ENCODE measurements around the gene CEP89. TPM values are rescaled to one million over a fixed set of nuclear protein-coding genes. Genes with fewer than 3 reads are reported as not detected.
"Not testable (repeated sequence)": the region's sequence is repeated elsewhere in the genome, so short reads cannot be mapped to it uniquely, and the experiment has no call there.

Gene CEP89
- 10 to 100 TPM in 6 of 7 donors, 1 to 10 TPM in 1; 7.0 to 16.0 (median 11.9) TPM for total RNA-seq
- polyA plus RNA-seq: 1 to 10 TPM; 5.9 to 9.0 (median 8.1) TPM
- long read RNA-seq, donor 1, full-length matches to known transcripts: 3 of 8 reads
- long read RNA-seq, donor 1, partial matches to known transcripts: 5 of 8 reads
- long read RNA-seq, donor 1, other reads (novel, unspliced or antisense): 0 of 8 reads
- long read RNA-seq, donor 2, partial matches to known transcripts: 0 of 3 reads
- long read RNA-seq, donor 2, other reads (novel, unspliced or antisense): 0 of 3 reads

DNA sequence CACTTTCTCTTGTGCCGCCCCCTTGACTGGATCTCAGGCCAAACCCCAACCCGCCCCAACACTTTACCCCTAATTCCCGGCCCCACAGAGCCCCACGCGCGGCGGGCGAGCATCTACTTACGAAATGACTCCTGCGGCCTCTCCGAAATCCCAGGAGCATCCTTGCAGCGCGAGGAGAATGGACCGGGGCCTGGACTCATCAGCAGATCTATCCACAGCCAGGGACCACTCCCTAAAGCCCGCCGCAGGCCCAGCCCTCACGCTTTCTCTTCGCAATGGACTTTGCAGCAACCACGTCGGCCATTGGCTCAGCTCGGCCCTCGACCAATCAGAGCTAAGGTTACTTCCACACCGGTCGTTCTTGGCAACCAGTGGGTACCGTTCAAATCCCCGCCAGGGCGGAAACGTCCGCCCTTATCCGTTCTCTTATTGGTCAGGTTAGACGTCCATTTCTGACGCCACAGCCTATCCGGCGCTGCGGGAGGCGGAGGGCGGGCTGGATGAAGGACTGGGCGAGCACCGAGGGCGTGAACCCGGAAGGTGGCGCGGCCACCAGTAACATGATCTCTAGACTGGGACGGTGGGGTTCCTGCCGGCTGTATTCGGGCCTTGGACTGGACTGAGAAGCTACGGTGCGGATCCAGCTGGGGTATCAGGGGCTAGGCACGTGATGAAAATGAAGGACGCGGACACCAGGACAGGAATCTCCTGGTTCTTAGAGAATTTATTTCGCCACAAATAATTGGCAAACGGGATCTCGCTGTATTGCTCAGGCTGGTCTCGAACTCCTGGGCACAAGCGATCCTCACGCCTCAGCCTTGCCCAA lies at the start of gene CEP89, which contains the start of gene FAAP24:
TSS of gene CEP89 (minus strand) at position 244 of the 826 bp plus-strand sequence. CDS start at position 160, 84 bp downstream.
TSS of gene FAAP24 (plus strand) at position 528 of the 826 bp plus-strand sequence. CDS start 955 bp downstream, outside the sequence.
- no peaks in the 10 kb centered on the region for H3K9me3 ChIP-seq
- peaks cover 5 to 39% (median 26%) of the 10 kb centered on the region in 6 donors for H3K4me1 ChIP-seq
- H3K4me3 ChIP-seq: peak within 1 kb of the TSS; percentile 63 to 97 (median 91)
- intact Hi-C loops (cut with DNase I; ENCODE audit: low total_unique reads): no loop called here
- no peaks in the 10 kb centered on the region for H3K27me3 ChIP-seq (replicated peaks in 1 of 7)
- WGBS, 5 donors: 0 to 2% (median 1%) methylated on average over 46 to 57 of the region's 57 CpGs
- TF ChIP-seq POLR2A (IDR thresholded peaks at IDR 0.05) (no peak), POLR2AphosphoS5 (IDR thresholded peaks at IDR 0.05) (peak; percentile 90 to 94 (median 91))
- TF ChIP-seq, protein P1, sequence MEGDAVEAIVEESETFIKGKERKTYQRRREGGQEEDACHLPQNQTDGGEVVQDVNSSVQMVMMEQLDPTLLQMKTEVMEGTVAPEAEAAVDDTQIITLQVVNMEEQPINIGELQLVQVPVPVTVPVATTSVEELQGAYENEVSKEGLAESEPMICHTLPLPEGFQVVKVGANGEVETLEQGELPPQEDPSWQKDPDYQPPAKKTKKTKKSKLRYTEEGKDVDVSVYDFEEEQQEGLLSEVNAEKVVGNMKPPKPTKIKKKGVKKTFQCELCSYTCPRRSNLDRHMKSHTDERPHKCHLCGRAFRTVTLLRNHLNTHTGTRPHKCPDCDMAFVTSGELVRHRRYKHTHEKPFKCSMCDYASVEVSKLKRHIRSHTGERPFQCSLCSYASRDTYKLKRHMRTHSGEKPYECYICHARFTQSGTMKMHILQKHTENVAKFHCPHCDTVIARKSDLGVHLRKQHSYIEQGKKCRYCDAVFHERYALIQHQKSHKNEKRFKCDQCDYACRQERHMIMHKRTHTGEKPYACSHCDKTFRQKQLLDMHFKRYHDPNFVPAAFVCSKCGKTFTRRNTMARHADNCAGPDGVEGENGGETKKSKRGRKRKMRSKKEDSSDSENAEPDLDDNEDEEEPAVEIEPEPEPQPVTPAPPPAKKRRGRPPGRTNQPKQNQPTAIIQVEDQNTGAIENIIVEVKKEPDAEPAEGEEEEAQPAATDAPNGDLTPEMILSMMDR (IDR thresholded peaks at IDR 0.05 in 8 of 11, conservative IDR thresholded peaks at IDR 0.05 in 3 of 11): peak in 4 of 11 experiments; percentile 17 to 53 (median 44)
- peak; percentile 98 for DNase-seq
- H3K36me3 ChIP-seq: peaks cover 0 to 18% (median 6%) of the 10 kb centered on the region in 6 donors
- peak within 1 kb of the TSS; percentile 64 to 92 (median 86) for H3K27ac ChIP-seq

DNA sequence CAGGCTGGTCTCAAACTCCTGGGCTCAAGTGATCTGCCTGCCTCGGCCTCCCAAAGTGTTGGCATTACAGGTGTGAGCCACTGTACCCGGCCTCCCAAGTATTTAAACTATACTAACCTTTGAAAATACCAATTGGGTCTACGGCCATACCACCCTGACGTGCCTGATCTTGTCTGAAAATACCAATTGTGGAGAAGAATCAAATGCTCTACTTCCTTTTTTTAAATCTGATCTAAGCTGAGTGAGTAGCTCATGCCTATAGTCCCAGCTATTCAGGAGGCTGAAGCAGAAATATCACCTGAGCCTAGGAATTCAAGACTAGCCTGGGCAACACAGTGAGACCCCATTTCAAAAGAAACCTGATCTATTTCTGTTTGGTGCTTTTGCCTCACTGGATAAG lies 39.1 kb upstream of the CEP89 start:
- H3K27ac ChIP-seq; DNase-seq; intact Hi-C loops (cut with DNase I; ENCODE audit: low total_unique reads); H3K36me3 ChIP-seq; H3K4me1 ChIP-seq; H3K4me3 ChIP-seq; H3K9me3 ChIP-seq; H3K27me3 ChIP-seq (replicated peaks in 1 of 7): not testable (repeated sequence)
- 80 to 87% (median 84%) methylated on average over 4 of the region's 4 CpGs for whole genome bisulfite sequencing, 5 donors

DNA sequence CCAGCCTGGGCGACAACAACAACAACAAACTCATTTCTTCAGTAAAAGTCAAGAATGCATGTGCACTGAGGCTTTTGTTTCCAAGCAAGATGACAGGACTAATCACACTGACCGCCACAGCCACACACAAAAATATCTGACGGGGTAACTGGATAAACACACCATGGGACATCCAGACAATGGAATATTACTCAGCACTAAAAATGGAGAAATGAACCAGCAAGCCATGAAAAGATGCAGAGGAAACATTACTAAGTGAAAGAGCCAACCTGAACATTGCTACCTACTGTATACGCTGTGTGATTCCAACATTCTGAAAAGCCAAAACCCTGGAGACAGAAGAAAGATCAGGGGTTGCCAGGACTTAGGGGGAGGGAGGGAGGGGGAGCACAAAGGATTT lies 37.0 kb upstream of the CEP89 start:
- DNase-seq: no peak
- intact Hi-C loops (cut with DNase I; ENCODE audit: low total_unique reads): no loop called here

DNA sequence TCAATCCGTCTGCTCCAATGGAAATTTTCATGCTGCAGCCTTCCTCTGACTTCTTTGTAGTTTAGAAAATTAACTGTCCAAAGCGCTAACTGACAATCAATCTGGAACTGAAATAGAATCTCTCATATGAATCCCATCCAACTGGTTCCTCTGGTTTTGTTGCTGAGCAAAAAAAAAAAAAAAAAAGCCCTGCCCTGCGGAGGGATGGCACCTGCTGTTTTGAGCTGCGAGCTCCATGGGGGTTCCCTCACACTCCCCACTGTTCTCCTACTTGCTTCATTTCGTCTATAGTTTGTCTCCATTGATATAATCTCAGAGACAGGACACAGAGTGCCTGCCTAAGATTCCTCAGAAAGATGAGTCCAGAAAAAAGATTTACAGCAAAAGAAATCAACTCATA lies 33.7 kb upstream of the CEP89 start:
- no peak overlapping the region for H3K27ac ChIP-seq
- TF ChIP-seq POLR2A (IDR thresholded peaks at IDR 0.05): no peak
- no peak for TF ChIP-seq POLR2AphosphoS5 (IDR thresholded peaks at IDR 0.05)
- TF ChIP-seq, protein P1 (IDR thresholded peaks at IDR 0.05 in 8 of 11, conservative IDR thresholded peaks at IDR 0.05 in 3 of 11): no peak
- no peak overlapping the region for H3K4me3 ChIP-seq
- no peaks in the 10 kb centered on the region for H3K9me3 ChIP-seq
- peaks cover 0 to 5% (median 0%) of the 10 kb centered on the region in 6 donors for H3K36me3 ChIP-seq
- no peak for DNase-seq
- intact Hi-C loops (cut with DNase I; ENCODE audit: low total_unique reads): no loop called here
- 78 to 83% (median 79%) methylated on average over 5 of the region's 5 CpGs for WGBS, 5 donors
- no peaks in the 10 kb centered on the region for H3K27me3 ChIP-seq (replicated peaks in 1 of 7)
- no peaks in the 10 kb centered on the region for H3K4me1 ChIP-seq

More for the DNA sequence above, 37.0 kb upstream of the CEP89 start:
- TF ChIP-seq POLR2A (IDR thresholded peaks at IDR 0.05): no peak
- no peak for TF ChIP-seq POLR2AphosphoS5 (IDR thresholded peaks at IDR 0.05)
- TF ChIP-seq, protein P1 (IDR thresholded peaks at IDR 0.05 in 8 of 11, conservative IDR thresholded peaks at IDR 0.05 in 3 of 11): no peak
- 92 to 96% (median 93%) methylated on average over 4 of the region's 4 CpGs for WGBS, 5 donors
- Histone ChIP-seq H3K4me1 (no peaks in the 10 kb centered on the region), H3K36me3 (peaks cover 0 to 9% (median 0%) of the 10 kb centered on the region in 6 donors), H3K9me3 (no peaks in the 10 kb centered on the region), H3K27ac (no peak overlapping the region), H3K27me3 (replicated peaks in 1 of 7) (no peaks in the 10 kb centered on the region), H3K4me3 (no peak overlapping the region)

DNA sequence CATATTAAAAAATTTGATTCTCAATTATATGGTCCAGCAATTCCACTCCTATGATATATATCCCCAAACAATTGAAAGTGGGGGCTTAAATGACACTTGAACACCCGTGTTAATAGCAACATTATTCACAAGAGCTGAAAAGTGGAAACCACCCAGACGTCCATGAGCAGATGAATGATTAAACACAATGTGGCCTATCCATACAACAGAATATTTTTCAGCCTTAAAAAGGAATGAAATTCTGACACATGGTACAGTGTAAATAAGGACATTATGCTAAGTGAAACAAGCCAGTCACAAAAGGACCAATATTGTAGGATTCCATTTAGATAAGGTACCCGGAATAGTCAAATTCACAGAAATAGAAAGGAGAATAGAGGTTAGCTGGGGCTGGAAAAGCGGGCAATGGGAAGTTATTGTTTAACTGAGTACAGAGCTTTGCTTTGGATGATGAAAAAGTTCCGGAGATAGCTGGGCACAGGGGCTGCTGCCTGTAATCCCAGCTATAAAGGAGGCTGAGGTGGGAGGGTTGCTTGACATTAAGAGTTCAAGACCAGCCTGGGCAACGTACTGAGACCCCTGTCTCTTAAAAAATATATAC lies 31.8 kb upstream of the CEP89 start:
- H3K9me3 ChIP-seq; H3K27me3 ChIP-seq (replicated peaks in 1 of 7); intact Hi-C loops (cut with DNase I; ENCODE audit: low total_unique reads); H3K4me3 ChIP-seq; H3K27ac ChIP-seq; DNase-seq; H3K36me3 ChIP-seq; H3K4me1 ChIP-seq: not testable (repeated sequence)
- 71 to 86% (median 82%) methylated on average over 6 of the region's 6 CpGs for WGBS, 5 donors

DNA sequence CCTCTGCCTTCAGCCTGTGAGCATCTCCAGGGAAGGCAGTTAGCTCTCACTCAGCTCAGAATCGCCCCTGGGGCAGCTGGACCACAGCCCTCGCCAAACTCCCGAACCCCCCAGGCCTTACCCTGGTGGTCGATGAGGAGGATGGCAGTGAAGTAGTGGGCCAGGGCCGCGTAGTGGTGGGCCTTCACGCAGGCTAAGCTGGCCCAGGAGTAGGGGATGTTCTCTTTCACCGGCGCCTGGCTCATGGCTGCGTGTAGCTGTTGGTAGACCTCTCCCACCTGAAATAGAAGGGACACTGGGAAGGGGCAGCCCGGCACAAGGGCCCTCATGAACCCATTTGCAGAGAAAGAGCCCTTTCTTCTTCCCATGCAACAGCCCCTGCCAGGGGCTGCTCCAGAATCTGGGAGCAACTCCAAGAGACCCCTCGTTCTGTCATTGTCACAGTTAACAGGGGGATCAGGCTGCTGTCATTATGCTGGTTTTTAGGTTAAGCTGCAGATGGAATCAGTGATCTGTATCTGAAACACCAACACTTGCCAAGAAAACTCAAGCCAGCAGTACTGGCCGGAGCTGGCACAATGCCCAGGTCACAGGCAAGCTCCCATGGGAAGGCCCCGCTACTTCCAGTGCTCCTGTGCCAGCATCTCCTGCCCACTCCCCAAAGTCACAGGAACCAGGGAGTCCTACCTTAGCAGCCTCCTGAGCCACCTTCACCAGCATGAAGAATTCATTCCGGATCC lies 30.5 kb upstream of the CEP89 start:
- H3K36me3 ChIP-seq; intact Hi-C loops (cut with DNase I; ENCODE audit: low total_unique reads); H3K27ac ChIP-seq; DNase-seq; H3K4me3 ChIP-seq; H3K4me1 ChIP-seq; H3K9me3 ChIP-seq; H3K27me3 ChIP-seq (replicated peaks in 1 of 7): not testable (repeated sequence)
- 83 to 92% (median 87%) methylated on average over 11 to 15 of the region's 15 CpGs for WGBS, 5 donors
